Measurements from ENCODE around the gene TRAF7.

TRAF7 gene

DNA sequence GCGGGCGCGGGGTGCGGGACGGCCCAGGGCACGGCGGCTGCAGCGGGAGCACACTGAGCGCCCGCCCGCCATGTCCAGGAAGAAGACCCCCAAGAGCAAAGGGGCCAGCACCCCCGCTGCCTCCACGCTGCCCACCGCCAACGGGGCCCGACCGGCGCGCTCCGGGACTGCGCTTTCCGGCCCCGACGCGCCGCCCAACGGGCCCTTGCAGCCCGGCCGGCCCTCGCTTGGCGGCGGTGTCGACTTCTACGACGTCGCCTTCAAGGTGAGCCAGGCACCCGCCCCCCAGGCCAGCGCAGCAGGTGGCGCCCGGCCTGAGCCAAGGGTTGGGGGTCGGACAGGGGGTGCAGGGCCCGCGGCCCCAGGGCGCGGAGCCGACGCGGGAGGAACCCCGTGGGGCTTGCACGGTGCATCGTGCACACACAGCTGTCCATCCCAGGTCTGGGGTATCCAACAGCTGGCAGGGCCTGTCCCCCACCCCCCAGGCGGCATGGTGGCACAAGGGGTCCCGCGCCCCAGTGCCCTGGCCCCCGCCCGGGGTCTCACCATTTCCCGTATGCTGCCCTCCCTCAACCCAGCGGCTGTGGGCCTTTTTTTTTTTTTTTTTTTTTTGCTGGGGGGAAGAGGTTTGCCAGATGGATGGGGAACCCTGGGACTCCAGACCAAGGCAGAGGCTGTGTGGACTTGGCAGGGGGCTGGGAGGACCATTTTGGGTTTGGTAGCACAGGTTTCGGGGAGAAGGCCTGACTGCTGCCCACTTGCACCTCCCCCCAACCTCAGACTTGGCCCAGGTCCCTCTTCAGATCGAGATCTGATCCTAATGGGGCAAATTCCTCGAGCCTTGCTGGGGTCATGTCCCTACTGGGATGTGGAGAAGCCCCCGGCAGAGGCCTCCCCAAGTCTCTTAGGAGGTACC lies 6.6 kb upstream of the TRAF7 start:
- DNase-seq = no peak

DNA sequence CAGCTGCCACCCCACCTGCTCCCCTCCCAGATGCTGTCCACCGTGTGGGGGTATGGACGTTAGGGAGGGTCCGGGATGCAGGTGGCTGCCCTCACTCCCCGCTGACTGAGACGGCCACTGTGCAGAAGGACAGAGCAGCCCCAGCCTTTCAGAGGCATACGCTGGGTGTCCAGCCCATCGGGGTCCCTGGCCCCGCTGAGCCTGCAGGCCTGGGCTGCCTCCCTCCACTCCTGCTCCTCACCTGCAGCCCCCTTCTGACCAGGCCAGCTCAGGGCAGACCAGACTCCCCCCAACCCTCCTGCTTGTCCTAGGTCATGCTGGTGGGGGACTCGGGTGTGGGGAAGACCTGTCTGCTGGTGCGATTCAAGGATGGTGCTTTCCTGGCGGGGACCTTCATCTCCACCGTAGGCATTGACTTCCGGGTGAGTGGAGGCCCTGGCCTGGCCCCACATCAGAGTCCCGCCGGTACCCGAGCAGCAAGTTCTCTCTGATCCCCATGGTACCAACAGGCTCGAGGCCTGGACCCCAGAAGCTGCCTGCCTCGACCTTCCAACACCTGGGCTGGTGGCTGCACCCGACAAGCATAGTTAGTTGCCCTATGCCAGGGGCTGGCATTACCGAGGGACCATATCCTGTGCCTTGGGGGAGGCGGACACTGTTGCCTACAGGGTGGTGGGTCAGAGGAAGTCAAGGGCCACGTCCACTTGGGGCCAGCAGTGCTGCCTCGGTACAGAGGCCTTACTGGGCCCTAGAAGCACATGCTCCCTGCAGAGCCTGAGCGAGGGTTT lies 5.8 kb upstream of the TRAF7 start:
- no peak for DNase-seq

DNA sequence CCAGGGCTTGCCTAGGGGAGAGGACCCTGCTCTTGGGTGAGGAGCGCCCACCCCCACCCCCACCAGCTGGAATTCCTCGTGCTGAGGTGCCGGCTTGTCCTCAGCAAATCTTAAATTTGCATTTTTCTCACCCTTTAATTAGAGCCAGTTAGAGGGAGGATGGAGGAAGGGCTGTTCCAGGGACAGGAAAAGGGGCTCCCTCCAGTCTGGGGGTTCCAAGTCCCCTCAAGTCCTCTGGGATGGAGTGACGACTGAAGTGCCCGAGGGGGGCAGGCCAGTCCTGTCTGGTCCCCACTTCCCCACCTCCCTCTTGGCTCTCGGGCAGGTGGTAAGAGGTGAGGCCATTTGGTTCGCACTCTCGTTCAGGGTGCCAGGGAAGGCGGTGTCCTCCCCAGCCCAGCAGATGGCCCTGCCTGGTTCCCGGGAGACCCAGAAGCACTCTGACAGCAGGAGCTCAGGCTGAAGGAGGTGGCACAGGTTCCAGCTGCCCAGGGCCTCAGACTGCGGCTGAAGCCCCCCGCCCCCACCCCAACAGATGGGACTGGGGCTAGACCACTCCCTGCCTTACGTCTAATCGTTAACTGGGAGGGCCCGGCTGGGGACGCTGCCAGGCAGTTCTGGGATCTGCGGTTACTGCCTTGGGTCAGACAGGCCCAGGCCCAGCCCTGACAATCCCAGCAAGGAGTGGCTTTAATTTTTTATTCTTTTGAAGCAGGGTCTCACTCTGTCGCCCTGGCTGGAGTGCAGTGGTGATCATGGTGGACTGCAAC lies 5.0 kb upstream of the TRAF7 start:
- peak; percentile 31 for DNase-seq

DNA sequence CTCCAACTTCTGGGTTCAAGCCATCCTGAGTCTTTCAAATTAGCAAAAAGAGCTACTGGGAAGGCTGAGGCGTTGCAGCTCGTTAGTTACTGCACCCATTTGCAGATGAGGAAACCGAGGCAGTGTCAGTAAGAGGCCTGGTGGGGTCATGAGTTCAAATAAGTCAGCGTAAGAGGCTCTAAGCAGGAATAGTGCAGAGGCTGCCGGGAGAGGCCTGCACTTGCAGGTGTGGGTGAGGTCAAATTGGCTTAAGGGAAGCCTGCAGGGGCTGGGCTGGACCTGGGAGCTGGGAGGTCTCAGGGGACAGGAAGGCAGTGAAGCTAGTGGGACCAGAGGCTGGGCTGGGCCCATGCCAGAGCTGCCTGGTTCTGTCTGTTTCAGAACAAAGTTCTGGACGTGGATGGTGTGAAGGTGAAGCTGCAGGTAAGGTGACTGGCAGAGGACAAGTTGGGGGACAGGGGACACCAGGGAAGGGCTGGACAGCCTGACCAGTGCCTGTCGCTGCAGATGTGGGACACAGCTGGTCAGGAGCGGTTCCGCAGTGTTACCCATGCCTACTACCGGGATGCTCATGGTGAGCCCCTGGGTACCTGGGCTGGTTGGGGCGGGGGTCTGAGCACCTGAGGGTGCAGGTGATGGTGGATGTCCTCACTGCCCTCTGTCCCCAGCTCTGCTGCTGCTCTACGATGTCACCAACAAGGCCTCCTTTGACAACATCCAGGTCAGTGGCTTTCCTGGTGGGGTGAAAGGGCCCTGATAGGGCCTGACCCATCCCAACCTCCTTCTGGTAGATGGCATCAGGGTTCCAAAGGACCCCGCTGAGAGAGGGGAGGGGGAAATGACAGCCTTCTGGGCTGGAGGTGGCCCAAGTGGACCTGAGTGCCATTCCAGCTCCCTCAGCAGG lies 4.1 kb upstream of the TRAF7 start:
- DNase-seq = no peak

DNA sequence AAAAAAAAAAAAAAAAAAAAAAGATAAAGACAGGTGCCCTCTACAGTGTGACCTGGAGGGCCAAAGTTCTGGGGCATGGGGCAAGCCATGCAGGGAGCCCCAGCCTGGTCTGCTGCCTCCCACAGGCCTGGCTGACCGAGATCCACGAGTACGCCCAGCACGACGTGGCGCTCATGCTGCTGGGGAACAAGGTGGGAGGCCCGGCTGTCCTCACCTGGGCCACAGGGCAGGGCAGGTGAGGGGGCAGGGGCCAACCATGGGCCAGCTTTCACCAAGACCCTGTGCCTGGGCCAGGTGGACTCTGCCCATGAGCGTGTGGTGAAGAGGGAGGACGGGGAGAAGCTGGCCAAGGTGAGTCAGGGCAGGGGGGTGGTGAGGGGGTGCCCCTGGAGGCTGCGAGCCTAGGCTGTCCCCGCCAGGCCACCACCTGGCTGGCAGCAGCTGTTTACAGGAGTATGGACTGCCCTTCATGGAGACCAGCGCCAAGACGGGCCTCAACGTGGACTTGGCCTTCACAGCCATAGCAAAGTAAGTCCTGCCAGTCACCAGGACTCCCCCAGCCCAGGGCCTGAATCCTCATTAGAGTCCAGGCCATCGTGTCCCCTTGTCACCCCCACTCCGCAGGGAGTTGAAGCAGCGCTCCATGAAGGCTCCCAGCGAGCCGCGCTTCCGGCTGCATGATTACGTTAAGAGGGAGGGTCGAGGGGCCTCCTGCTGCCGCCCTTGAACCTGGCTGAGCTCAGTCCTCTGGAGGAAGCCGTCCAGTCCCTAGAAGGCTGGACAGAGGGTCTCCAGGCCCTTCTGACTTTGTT lies 2.7 kb upstream of the TRAF7 start:
- DNase-seq = peak; percentile 17

DNA sequence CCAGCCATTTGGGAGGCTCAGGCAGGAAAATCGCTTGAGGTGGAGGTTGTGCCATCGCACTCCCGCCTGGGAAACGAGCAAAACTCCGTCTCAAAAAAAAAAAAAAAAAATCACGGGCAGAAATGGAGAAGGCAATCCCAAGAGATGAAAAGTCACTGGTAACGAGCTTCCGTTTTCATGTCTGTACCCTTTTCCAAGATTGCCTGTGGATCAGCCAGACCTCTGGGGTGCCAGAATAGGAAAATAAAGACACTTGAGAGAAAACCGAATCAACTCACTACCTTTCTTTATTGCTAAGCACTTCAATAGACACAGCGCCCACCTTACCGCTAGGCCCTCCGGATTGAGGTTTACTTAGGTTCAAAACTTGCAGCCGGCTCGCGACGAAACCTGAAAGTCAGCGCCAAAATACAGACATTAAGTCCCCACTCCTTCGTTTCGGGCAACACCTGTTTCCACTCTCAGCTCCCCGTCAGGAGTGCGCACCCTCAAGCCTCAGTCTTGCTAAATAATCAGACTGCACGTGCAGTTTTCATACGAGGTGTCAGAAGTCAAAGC lies 970 bp upstream of the TRAF7 start:
- DNase-seq = no peak

DNA sequence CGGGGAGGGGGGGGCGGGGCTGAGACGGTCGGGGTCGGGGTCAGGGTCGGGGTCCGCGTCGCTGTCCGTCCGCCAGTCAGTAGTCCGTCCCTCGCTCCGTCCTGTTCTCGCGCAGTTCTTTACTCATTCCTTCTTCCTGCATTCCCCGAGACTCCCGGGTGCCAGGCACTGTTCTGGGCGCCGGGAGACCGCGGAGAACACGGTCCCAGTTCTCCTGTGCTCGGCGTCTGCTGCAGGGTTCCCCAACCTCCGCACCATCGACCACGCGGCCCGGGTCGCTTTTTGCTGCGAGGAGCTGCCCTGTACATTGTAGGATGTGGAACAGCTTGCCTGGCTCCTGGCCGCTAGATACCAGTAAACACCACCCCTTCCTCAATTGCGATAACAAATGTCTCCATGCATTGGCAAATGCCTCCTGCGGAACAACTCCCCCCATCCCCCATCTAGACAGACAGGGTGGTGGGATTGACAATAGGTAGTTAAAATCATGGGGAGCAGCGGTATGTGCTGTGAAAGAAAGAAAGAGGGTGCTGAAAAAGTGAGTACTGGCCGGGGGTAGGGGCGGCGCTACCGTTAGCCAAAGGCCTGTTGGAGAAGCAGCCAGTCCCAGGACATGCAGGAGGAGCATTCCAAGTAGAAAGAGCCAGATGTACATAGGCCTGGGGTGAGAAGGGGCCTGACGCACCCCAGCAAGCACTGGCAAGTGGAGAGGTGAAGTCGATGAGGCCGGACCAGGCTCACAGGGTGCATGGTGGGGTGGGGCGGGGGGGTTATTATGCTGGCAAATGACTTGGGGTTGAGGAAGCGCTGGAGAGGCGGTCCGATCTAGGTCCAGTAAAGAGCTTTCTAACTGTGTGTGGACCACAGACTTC lies 631 bp downstream of the TRAF7 start:
- DNase-seq = peak; percentile 48

DNA sequence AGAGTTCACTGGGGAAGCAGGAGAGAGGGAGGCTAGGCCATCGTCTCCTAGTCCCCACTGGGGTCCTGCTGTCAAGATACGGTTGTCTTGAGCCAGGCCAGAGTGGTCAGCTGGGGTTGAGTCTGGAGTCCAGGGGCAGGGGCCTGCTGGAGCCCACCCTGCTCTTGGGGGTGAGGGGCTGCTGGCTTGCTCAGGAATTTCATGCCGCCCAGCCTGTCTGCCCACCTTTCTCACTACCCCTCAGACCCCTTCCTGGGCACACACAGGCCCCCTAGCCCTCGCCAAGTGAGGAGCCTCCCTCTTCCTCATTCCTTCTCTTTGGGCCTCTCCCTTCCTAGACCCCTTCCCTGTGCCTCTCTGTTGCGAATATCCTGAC lies 1.3 kb downstream of the TRAF7 start:
- no peak for DNase-seq

DNA sequence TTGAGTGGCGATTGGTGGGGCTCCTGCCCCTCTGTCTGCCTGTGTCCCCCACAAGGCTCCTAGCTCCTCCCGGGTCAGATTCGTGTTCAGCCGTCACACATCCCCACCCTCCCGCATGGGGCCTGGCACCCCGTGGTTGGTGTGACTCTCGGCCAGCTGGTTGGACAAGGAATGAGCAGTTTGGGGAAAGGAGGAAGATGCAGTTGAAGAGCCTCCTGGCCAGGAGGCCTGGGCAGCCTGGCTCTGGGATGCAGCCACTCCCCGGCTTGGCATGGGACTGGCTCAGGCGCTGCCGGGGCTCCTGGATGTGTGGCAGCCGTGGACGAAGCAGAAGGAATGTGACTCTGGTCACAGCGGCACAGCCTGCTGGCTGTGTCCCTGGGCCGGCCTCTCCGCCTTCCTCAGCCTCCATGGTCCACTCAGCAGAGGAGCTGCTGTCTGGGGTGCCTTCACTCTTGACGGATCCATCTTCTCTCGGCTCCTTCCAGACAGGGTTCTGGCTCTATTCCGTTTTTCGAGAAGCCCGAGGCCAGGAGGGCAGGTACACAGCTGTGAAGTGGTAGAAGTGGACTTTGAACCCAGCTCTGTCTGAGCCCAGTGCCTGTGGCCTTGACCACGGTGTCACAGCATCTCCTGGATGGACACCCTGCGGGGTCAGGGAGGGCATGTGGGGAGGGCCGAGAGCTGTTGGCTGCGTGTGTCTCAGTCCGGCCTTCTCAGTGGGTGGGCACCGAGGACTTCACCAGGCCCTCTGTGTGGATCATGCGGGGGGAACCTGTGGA lies 2.1 kb downstream of the TRAF7 start:
- no peak for DNase-seq

DNA sequence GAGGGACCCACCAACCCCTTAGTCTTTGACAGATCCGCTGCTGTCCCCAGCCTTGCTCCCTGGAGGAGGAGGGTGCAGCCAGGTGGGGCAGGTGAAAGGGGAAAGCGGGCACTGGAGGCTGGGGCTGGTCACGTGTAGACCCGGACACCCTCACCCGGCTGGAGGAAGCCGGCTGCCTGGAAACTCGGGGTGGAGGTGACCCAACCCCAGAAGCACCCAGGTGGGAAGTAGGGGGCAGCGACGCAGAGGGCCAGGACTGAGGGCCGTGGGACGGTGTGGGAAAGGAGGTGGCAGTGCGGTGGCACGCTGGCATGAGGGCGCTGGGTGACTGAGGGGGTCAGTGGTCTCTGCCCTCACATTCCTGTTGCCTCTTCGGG lies 2.7 kb downstream of the TRAF7 start:
- no peak for DNase-seq

DNA sequence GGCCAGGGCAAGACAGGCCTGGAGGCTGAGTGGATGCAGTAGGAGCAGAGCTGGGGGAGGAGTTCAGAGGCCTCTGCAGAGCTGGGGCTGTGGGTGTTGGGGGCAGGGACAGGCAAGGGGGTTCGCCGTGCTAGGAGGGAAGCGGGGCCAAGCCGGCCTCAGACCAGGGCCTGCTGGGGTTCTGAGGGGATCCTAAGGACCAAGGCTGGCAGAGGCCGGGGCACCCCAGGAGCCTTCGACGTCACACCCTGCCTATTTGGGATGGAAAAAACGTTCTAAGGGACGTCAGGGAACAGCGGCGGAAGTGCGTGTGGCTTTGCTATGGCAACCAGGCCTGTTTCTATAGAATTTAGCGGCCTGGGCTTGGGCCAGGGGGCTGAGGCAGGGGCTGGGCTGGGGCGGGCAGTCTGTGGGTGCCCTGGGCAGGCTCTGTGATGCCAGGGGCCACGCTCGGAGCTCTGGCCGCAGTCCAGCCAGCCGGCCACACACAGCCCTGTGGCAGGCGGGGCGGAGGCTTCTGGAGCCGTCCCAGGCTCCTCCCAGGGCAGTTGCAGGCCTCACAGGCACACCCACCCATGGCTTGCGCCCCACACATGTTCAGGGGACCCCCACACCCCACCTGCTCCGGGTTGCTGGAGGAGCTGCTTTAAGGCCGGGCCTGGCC lies 3.7 kb downstream of the TRAF7 start:
- DNase-seq = peak; percentile 9

DNA sequence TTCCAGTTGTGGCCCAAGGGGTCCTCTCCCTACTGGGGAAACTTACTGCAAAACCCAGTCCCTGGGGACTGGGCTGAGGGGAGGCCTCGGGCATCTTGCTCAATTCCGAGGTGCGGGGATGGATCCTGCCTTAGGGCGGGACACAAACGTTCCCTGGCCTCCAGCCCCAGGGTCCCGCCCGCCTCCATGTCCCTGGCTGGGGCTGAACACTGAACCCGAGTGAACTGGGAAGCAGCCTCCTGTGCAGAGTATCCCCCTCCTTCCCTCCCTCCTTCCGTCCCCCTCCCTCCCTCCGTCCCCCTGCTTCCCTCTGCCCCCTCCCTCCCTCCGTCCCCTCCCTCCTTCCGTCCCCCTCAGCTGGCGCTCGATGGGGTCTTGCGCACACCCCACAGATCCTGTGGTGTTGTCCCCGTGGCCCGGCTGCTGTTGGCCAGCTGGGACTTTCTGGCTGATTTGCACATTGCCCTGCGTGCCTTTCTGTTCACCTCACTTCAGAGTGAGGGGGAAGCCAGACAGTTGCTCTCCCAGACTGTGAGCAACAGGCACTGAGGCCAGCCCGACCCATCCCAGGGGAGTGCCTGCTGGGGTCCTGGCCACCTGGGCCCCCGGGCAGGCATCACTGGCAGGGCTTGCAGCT lies 5.5 kb downstream of the TRAF7 start:
- peak; percentile 19 for DNase-seq

DNA sequence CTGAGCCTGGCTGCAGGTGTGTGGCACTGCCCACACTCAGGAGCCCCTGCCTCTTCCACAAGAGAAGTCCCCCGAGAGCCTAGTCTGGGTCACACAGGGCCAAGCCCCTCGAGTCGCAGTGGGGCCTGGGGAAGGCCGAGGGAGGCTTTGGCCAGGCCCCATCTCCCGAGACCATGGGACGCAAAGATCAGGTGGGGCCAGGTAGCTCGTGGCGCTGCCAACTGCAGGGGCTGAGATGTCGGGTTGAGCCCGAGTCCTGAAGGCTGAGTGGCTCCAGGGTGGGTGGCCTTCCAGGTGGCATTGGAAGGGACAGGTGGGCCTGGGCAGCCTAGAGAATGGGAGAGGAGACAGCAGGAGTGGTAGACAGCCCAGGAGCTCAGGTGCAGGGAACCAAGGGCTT lies 6.3 kb downstream of the TRAF7 start:
- DNase-seq = no peak

DNA sequence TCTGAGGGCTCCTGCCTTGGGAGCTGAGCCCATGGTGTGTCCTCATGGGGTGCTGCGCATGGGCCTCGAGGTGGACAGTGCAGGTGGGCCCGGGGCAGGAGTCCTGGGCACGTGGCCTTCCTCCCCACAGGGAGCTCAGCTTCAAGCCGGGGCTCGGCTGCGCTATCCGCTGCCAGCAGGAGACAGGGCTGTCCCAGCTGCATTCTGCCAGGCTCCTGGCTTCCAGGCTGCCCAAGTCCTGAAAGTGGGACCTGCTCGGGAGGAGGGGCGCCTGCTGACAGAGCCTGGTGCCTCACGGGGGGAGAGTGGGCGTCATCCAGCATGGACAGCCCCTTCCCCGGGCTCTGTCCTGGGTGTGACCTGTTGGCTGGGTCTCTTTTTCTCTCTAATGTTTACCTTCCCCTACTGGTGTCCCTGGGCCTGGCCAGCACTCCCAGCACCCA lies 7.1 kb downstream of the TRAF7 start:
- DNase-seq = no peak

DNA sequence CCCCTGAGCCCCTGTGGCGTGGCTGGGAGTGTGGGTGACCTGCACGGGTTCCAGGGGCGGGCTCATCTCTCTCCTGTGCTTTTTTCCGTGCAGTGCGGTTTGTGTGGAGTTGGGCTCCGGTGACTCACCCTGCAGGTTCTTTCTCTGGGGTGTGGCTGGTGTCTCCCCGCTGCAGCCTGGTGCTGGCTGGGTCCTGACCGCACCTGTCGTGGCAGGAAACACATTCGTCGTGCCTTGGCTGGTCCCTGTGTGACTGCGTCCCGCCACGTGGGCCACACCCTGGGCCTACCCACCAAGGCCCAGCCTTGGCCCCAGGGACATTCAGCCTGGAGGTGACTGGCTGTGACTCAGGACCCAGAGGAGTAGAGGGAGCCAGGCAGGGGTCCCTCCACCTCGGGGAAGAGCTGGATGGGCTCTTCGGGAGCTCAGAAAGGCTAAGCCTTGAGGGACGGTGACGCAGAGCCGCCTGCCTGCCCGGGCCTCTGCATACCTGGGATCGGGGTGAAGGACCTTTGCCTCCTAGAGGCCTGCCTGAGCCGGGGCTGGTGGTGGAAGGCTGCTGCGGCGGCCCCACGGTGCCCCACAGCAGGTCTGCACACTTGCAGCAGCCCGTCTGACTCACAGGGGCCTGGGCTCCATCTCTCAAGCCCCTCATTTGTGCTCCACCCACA lies 7.8 kb downstream of the TRAF7 start:
- DNase-seq = no peak

DNA sequence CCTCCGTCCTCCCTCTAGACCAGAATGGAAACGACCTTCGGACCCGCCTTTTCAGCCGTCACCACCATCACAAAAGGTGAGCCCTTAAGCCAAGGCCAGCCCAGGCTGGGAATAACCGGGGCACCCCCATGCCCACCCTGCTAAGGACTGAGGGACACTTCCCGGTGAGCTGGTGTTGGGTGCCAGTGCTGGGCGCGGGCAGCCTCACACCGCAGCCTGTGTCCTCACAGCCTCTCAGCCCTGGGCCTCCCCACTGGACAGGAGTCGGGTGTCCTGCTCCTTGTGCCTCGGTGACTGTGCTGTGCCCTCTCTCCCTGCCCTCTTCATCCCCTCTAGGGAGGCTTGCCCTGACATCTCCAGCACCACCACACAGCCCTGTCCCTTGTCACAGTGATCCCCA lies 10.3 kb downstream of the TRAF7 start:
- DNase-seq = no peak

DNA sequence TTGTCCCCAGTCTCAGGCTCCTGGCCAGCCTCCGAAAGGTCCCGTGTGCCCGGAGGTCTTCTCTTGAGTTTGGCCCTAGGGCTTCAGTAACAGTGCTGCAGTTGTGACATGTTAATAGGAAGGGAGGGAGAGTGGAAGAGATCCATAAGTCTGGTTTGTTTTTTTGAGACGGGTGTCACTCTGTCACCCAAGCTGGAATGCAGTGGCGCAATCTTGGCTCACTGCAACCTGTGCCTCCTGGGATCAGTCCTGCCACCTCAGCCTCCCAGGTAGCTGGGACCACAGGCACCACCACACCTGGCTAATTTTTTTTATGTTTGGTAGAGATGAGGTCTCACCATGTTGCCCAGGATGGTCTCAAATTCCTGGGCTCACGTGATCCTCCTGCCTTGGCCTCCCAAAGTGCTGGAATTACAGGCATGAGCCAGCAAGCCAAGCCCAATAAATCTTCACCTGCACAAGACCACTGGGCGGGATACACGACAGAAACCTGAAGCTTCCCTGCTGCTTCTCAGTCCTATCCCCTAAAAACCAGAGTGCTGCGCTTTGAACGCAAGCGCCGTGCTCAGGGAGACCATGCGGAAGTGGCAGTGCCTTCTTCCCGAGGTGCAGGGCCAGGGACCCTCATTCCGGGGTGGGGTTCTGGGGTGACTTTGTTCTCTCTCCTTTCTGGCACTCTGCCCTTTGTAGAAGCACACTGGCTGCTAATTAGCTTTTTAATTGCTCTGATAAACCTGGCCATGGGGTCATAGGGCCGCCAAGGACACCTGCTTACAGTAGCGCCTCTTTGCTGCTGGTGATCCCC lies 10.9 kb downstream of the TRAF7 start:
- no peak for DNase-seq

Data from fibroblast of skin of right quadriceps (primary cell).